Anterior cingulate cortex (tissue), 58 donors: ENCODE measurements around the gene EIF2B2.

Source experiments
- DNase-seq, 58 donors: peaks; one replicate each; lab custom pipeline; 2025; lab: John Stamatoyannopoulos, UW

The EIF2B2 gene

DNA sequence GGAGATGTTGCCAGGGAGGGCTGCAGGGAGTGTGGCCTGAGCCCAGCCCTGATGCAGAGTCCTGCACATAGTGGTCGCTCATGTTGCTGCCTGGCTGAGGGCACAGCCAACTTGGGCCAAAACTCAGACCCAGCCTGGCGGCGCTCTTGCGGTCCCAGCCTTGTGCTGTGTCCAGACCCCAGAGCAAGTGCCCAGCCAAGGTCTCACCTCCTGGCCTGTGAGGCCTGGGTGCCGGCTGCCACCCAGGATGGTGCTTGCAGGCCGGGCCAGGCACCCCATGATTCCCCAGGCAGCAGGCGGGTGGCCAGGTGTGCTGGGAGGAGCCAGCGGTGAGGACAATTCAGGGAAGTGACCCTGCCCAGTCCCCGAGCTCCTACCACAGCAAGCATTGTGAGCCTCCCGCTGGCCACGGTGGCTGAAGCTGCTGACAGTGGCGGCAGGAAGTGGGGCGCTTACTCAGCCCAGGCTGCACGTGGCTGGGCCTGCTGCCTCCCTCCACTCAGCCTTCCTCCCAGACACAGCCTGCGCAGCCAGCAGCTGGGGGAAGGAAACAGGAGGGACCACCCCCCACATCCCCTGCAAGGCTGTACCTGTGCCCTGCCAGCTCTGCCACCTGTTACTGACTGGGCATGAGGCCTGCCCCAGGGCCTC is 29.6 kb upstream of the EIF2B2 start:
- DNase-seq, result peak in 1 of 58 donors; percentile 12

DNA sequence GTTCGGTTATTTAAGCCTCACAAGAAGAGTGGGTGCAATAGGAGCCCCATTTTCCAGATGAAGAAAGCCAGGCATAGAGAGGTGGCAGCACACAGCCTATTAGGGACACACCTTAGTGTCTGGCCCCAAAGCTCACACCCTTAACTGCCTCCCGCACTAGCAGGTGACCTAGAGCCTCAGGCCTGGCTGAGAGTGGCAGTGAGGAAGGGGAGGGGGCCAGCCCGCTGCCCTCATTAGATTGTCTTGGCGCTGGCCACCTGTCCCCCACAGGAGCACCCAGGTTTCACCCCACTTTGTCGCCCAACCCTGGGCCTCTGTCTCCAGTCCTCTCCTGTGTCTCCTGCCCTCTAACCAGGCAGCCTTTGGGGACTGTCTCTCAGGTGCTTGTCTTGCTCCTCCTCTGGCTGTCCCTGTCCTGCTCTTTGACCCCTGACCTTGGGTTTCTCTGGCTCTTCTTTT is 28.8 kb upstream of the EIF2B2 start:
- DNase-seq, result no peak

DNA sequence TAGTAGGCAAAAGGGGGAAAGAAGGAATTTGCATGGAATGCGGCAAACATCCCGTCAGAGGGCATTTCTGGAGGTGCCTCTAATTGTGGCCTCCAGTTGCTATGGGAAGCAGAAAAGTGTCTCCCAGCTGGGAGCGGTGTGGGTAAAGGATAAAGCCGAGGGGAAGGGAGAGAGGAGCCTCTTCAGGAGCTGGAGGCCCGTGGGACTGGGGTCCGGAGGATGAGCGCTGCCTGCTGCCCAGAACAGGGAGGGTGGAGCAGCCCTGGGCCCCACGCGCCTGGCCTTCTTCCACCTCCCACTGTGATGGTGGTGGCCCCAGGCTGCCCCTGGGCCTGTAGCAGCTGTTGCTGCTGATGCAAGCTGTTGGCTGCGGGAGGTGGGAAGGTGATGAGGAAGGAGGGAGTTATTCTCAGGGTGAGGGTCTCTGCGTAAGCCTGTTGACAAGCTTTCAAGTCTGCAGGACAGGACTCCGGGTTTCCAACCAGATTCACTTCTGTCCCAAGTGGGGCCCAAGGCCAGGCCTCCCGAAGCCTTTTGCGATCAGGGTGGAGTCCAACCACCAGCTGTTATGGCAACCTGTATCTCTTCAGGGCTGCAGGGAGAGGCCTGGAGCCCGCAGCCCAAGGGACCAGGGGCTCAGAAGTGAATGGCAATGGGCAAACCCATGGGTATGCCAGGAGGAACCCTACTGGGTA is 28.2 kb upstream of the EIF2B2 start:
- DNase-seq, result no peak

DNA sequence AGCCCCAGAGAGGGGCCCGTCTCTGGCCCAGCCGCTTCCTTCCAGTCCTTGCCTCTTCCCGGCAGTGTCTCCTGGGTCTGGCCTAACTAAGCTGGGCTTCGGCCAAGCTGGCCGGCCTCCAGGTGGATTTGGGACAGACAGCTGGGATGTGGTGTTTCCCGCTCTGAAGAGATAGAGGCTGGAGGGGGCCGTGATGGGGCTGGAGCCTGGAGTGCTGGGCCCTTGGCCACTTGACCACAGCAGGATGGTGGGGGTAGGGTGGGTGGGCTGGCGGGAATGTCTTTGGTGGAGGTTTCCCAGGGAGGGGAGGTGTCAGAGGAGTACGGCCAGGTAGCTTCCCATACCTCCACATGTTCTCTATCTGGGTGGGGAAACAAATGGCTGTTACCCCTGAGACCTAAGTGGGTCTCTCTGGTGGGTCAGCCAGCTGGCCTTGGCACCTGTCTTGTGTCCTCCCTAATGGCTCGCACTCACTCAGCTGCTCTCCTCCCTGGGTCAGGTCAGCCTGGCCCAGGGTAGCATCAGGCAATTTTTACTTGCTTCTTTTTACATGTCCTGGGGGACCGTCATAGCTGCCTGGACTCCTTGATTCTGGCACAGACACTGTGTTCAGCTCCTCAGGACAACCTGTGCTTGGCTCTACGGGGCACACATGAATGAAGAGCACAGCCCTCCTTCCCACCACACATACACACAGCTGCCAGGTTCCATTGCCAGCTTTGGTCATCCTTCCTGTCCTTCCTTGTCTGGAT is 27.5 kb upstream of the EIF2B2 start:
- DNase-seq, result peak in 1 of 58 donors; percentile 20

DNA sequence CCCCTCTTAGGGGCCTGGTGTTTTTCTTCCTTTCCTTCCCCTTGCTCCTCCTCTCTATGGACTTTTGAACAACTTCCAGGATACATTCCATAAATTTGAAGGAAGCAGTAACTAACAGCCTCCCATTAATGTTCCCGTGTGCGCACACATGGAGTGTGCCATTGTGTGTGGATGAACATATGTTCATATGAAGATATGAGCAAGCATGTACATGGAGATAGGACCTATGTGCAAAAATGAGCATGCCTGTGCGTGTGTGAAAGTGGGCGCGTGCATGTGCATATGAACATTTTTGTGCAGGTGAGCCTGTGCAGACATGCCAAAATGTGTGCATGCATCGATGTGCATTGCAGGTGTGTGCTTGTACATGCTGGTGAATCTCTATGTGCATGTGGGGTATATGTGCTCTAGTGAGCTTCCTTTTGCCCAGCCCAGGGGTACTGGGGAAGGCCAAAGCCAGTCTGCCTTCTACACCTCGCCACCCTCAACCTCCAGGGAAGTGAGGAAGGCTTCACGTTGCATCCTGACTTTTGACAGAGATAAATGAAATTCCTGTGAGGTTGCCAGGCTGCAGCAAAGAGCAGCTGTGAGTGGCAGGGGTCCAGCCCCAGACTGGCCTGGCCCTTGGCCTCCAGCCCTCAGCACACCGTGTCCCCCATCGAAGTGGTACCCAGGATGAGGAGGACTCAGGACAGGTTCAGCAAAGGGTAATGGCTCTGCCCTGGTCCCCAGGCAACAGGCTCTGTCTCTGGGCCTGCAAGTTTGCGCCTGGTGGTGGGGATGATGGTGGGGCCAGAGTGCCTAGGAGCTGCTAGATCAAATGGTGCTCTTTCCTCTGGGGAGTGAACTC is 26.2 kb upstream of the EIF2B2 start:
- DNase-seq, result no peak

DNA sequence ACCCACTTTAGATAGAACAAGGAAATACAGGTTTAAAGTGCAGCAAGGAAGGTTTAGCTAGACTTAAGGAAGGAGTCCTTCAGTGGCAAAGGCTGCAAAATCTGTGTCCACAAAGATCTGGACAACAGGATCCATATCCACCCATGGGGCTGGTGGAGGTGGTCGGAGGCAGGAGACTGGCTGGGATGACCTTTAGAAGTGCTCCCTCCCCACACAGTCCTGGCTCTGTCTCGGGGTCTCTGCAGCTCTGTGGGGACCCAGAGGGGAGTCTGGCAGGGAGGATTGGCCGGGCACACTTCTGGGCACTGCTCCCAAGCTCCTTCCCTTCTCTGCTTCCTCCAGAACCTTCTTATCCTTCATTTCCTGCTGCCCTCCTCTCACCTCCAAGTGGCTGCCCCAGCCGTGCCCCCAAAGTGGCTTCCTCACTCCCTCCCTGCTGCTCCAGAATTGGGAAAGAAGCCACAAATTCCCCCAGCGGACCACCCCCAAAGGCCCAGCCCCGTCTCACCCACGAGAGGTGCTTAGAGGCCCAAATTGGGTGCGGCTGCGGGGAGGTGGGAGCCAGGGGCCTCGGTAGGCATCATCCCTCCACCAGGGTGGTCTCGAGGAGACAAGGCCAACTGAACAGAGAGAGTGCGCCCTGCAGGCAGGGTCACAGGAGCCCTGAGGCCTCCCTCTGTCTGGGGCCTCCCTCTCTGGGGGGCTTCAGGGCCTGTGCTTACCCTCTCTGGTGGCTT is 25.4 kb upstream of the EIF2B2 start:
- no peak for DNase-seq

DNA sequence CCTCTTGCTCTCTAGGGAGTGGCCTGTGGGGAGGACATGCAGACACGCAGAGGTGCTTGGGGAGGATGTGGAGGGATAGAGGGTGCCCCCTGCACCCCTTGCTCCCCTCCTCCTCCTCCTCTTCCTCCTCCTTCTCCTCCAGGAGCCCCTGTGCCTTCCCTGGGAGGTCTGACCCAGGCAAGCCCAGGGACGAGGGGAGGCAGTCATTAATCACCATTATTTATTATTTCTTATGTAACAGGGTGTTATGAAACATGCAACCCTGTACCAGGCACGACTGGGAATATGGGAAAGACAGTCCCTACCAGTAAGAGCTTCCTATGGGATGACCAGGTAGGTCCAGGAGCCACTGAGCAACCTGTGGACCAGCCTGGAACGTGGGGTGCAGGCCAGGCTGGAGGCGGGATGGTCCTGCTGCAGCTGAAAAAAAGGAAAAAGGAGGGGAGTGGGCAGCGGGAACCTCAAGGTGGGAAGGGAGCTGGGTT is 24.8 kb upstream of the EIF2B2 start:
- DNase-seq, result no peak

DNA sequence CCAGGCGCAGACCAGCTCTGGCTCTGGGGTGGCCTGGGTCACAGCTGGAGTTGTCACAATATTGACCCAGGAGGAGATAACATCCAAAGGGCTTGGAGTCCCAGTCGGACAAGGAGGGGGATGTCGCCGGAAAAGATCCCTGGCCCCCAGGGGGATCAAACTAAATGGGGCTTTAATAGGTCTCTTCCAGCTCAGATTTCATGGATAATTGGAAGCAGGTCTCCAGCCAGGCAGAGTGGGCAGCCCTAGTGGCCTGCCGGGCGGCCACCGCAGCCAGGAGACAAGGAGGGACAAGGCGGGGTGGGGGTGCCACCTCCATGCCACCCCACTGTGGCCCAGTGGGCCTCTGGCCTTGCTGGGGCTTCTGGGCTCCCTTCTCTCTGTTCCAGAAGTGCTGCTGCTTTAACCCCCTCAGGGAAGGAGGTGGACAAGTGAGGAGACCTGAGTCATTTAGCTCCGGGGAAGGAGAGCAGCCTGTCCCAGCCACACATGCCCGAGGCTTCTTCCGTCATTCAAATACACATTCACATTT is 24.2 kb upstream of the EIF2B2 start:
- no peak for DNase-seq

DNA sequence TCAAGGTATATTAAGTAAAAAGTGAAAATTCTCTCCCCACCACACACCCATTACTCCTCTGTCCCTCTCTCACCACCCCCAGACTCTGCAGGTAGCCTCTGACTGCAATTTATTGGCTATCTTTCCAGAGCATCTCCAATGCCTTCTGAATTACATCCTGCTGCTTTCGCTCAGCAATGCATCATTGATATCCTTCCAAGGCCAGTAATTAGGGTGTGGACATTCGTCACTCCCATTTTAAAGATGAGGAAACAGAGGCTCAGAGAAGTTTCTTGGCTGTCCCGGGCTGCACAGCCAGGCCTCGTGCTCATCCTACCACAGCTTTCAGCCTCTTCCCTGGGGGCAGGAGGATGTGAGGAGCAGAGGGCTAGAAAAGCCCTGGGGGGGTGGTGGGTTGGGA is 23.7 kb upstream of the EIF2B2 start:
- no peak for DNase-seq

DNA sequence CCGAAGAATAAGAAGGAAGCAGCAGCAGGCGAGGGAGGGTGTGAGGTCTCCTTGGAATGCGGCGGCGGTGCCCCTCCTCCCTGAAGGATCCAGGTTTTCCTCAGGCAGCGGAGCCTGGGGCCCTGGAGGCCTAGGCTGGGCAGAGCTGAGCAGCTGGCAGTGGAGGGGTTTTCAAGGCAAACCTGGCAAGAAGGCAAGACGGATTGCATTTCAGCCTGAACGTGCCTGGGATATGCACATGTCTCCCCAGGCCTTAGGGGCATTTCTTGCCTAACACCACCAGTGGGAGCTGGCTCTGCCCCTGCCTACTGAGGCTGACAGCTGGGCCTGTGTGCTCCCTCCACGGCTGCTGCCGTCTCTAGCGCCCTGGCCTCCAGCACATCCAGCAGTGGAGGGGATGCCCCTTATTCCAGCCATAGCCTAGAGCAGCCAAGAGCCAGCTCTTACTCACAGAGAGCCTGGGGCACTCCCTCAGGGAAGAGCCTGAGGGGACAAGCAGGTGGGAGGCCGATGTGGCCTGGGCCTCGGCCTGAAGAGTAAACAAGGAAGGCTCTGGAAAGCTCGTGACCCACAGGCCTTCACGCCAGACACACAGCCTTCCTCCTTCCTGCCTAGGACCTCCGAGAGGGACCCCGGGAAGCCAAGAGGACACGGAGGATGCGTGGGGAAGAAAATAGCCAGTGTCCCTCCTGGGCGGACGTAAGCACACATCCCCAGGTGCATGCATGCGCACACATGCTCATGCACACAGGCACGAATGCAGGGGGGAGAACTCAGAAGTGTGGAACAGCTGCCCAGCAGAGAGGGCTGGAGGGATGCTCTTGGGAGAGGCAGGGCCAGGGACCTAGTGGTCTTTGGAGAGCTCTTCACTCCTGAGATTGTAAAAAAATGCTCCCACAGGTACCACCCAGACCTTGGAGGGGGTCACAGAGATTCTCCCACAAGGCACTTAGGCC is 23.0 kb upstream of the EIF2B2 start:
- DNase-seq, result no peak

DNA sequence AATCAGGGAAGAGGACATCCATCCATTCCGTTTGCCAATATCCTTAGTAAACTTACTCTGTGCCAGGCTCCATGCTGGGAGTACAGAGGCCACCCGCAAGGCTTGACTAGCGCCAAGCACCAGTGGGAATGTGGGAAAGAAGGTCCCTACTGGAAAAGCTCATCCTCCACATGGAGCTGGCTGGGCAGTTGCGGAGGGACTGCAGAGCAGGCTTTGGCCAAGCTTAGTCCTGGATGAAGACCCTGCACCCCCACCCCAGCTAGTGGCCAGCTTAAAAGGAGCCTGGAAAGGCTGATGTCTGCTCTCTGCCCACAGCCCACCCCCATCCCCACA is 22.4 kb upstream of the EIF2B2 start:
- no peak for DNase-seq

DNA sequence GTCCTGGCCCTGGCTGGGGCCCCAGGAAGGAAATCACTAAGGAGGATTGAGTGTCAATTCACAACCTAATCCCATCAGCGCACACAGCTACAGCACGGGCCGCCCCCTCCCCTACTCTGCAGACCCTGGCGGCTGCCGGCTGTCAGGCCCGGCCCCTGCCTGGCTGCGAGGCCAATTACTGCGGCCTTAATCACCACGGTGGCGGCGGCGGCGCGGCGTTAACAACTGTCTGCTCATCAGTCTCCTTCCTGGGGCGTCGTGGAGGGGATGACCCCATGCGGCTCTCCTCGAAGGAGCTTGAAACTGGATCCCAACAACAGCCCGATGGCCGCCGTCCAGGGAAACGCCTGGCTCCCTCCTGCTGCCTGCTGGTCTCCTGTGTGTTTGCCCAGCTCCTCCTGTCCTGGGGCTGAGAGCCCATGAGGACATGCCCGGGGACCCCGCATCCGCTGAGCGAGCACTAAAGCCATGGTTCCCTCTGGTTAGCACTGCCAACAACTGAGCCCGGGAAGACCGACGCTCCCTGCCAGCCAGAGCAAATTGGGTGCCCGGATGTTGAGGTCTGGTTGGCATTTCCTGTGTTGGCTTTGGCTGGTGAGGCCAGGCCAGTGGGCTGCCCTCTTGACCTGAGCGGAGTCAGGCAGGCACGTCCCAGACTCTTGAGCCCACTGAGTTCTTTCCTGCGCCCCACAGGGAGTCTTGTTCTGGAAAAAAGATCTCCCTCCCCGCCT is 21.8 kb upstream of the EIF2B2 start:
- no peak for DNase-seq

DNA sequence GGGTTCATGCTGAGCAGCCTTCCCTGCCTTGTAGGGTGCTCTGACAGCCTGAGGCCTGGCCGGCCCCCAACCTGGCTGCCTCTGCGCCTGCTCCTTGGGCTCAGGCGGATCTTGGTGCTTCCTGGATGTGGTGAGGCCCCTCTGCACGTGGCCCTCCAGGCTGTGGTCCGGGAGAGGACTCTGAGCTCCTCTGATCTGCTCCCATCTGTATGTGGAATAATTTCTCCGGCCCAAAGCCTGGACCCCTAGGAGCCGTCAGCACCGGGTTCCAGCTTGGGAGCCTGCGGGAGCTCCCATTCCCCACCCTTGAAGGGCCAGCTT is 21.3 kb upstream of the EIF2B2 start:
- no peak for DNase-seq

DNA sequence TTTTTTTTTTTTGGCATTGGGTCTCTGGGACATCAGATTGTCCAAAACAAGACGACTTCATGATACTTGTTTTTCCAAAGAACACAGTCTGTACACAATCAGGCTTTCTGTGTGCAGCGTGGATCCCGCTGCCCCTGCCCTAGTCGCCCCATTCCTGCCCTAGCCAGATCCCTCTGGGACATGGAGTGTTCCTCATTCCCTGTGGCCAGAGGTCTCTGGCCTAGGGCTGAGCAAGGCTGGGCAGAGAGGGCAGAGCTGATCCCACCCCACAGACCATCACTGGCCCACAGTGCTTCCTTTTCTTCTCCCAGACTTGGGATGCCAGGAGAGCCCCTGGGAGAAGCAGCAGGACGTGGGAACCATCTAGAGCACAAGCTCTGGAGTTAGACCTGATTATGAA is 20.9 kb upstream of the EIF2B2 start:
- DNase-seq, result no peak

DNA sequence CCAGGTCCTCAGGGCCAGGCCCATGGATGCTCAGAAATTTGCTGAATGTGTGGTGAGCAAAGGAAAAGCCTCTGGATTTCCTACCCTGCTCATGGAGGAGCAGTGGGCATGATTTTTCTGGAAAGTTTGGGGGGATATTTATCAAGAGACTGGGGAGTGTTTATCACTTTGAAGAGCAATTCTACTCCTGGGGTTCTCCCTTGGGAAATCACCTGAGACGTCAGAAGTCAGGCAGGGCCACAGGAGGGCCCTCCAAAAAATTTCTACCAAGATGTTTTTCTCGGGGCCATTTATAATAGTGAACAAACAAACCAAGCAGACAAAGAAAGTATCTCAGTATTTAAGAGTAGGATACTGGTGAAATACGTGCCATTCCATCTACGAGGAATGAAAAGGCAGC is 20.1 kb upstream of the EIF2B2 start:
- no peak for DNase-seq

DNA sequence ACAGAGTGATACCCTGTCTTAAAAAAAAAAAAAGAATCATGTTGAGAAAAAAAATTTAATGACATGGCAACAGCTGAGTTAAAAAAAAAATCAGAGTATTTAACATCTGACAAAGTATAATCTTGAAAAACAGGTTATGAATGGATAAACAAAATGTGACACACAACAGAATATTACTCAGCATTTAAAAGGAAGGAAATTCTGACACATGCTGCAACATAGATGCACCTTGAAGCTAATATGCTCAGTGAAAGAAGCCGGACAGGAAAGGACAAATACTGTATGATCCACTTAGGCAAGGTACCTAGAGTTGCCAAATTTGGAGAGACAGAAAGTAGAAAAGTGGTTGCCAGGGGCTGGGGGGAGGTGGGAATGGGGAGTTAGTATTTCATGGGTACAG is 19.4 kb upstream of the EIF2B2 start:
- DNase-seq, result no peak

DNA sequence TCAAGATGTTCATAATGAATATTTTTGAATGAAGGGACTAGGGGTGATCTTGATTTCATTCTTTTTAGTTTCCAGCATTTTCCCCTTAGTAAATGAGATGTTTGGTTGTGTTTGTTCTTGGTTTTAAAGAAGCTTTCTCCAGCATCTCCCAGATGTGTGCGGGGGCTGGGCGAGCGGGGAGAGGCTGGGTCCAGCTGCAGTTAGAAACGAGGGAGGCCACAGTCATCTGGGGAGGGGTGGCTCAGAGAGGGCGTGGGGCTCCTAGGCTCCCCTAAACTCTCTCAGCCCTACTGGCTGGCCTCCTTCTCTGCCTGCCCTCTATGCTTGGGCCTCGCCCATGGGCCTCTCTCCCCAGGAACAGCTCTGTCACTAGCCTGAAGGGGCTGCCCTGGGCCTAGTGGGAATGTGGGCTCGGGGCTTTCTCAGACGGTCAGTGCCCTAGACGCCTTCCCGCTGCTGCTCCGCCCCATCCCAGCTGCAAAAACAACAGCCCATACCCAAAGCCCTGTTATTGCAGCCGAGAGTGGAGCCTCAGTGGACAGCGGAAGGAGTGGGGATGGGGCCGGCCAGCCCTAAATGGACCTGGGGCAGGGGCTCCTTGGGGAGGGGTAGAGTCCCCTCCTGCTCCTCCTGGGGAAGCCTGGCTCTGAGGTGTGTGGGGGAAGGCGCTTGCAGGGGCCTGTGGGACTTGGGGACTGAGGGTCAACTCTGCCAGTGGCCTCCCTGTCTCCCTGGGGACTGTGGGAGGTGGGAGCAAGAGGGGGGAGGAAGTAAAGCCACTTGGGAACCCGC is 18.3 kb upstream of the EIF2B2 start:
- DNase-seq, result no peak

DNA sequence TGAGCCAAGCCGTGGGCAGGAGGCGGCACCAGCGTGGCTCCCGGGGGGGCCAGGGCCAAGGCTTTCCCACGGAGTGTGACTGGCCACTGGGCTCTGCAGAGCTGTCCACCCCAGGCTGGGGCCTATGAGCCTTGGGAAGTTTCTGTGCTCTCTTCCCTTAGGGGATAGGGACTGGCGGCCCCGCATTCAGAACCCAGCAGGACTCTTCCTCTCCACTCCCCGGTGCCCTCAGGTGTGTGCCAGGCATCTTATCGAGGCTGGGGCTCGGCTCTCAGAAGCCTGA is 17.8 kb upstream of the EIF2B2 start:
- no peak for DNase-seq
